Sigmoid colon (tissue), 4 donors: Measurements from ENCODE around the gene PGAP2.

Experiments used
- CTCF ChIP-seq, 4 experiments: fragments of 450-650 bp in 3 of 4; fragments of 200-600 bp in 1 of 4; IDR thresholded peaks; one replicate each; pipeline ENCODE4 v1.5.1; 2016 to 2019; ENCODE audit warnings: antibody characterized with exemption in 4 of 4, mild to moderate bottlenecking in 3 of 4, moderate library complexity in 2 of 4
- EP300 ChIP-seq, 4 donors: sonication (generic); formaldehyde crosslinking; IDR thresholded peaks; one replicate each; pipeline ENCODE4 v1.6.1; 2017; ENCODE audit warnings: antibody characterized with exemption in 4 of 4
- POLR2A ChIP-seq, 2 donors: fragments of 450-650 bp; IDR thresholded peaks; one replicate each; pipeline ENCODE4 v1.6.1; 2016; ENCODE audit warnings: antibody characterized with exemption in 2 of 2, mild to moderate bottlenecking in 2 of 2, moderate library complexity in 2 of 2
- POLR2AphosphoS5 ChIP-seq, 4 donors: sonication (generic); formaldehyde crosslinking; IDR thresholded peaks; one replicate each; pipeline ENCODE4 v1.6.1; 2017; ENCODE audit warnings: antibody characterized with exemption in 4 of 4

- TF ChIP-seq CTCF (IDR thresholded peaks at IDR 0.05), result no peak
- no peak for TF ChIP-seq POLR2AphosphoS5 (IDR thresholded peaks at IDR 0.05)
- no peak for TF ChIP-seq POLR2A (IDR thresholded peaks at IDR 0.05)
- no peak for TF ChIP-seq EP300 (IDR thresholded peaks at IDR 0.05)
Observed at GRCh38 chr11:3764266-3764665, 44.1 kb upstream of the PGAP2 start.
